Activated CD8-positive, alpha-beta memory T cell treated with anti-CD3 and anti-CD28 coated beads, Interleukin-2, amount 50 U/mL, for 24 hours (primary cell): ENCODE measurements around the gene STAC2.

ENCODE experiments used
- DNase-seq: peaks from one replicate; pipeline ENCODE4 v3.0.0-alpha.2; 2020; ENCODE audit errors: extremely low read depth

Gene STAC2

GRCh38 chr17:39231591-39232551, 6.1 kb upstream of the STAC2 start:
- no peak for DNase-seq

- no peak for DNase-seq
Observed at GRCh38 chr17:39231091-39231561, 5.4 kb upstream of the STAC2 start.

GRCh38 chr17:39230361-39230760, 4.6 kb upstream of the STAC2 start:
- DNase-seq, result no peak

- no peak for DNase-seq
Observed at GRCh38 chr17:39229274-39229913, 3.6 kb upstream of the STAC2 start.

GRCh38 chr17:39227364-39227919, 1.7 kb upstream of the STAC2 start:
- DNase-seq, result no peak

- no peak for DNase-seq
Observed at GRCh38 chr17:39225959-39226683, 376 bp upstream of the STAC2 start.

- DNase-seq, result no peak
Observed at GRCh38 chr17:39224778-39225307, 902 bp downstream of the STAC2 start.

GRCh38 chr17:39223907-39224777, 1.6 kb downstream of the STAC2 start:
- DNase-seq, result no peak

- DNase-seq, result no peak
Observed at GRCh38 chr17:39222866-39223834, 2.6 kb downstream of the STAC2 start.

- no peak for DNase-seq
Observed at GRCh38 chr17:39222151-39222550, 3.6 kb downstream of the STAC2 start.

- no peak for DNase-seq
Observed at GRCh38 chr17:39221572-39221971, 4.2 kb downstream of the STAC2 start.

GRCh38 chr17:39219647-39220154, 6.0 kb downstream of the STAC2 start:
- no peak for DNase-seq

- DNase-seq, result no peak
Observed at GRCh38 chr17:39218906-39219305, 6.8 kb downstream of the STAC2 start.

GRCh38 chr17:39217734-39218369, 7.9 kb downstream of the STAC2 start:
- no peak for DNase-seq

GRCh38 chr17:39213852-39214251, 11.9 kb downstream of the STAC2 start:
- no peak for DNase-seq

GRCh38 chr17:39212841-39213480, 12.8 kb downstream of the STAC2 start:
- no peak for DNase-seq

GRCh38 chr17:39212195-39212810, 13.4 kb downstream of the STAC2 start:
- DNase-seq, result no peak

GRCh38 chr17:39210093-39210434, 15.7 kb downstream of the STAC2 start:
- DNase-seq, result no peak
